Body of pancreas (tissue), 4 donors: Measurements from ENCODE around the gene GSE1. TPM values are rescaled to one million over a fixed set of nuclear protein-coding genes. Genes with fewer than 3 reads are reported as not detected.

ENCODE experiments used
- ATAC-seq: fragments of 150-250 bp; one replicate; pipeline ENCODE4 v1.9.1; 2016
- DNase-seq, 4 donors: peaks; one replicate each; pipeline ENCODE4 v3.0.0-alpha.2; 2019
- H3K27ac ChIP-seq, 4 donors: fragments of 200-600 bp; sonication (generic); 1 replicate in 3 of 4; 2 replicates in 1 of 4; pipeline versions ENCODE4 v1.5.1 to v1.6.1; 2016 to 2019; ENCODE audit warnings: mild to moderate bottlenecking in 1 of 4, mixed read lengths in 1 of 4, moderate library complexity in 1 of 4
- H3K27me3 ChIP-seq, 2 donors: fragments of 200-600 bp; sonication (generic); one replicate each; pipeline ENCODE4 v1.6.0; 2016; ENCODE audit warnings: mild to moderate bottlenecking in 1 of 2
- H3K36me3 ChIP-seq, 2 donors: fragments of 200-600 bp; sonication (generic); replicated peaks in 1 of 2; 2 replicates each; pipeline ENCODE4 v1.5.1; 2016; ENCODE audit warnings: low read depth in 2 of 2; ENCODE audit not compliant: insufficient read depth in 1 of 2
- H3K4me1 ChIP-seq: fragments of 200-600 bp; sonication (generic); one replicate; pipeline ENCODE4 v1.6.0; 2016
- H3K4me3 ChIP-seq, 2 donors: fragments of 200-600 bp; sonication (generic); 1 replicate in 1 of 2; 2 replicates in 1 of 2; pipeline ENCODE4 v1.5.1; 2016 to 2019
- H3K9me3 ChIP-seq, 3 donors: fragments of 200-600 bp; sonication (generic); 1 replicate in 2 of 3; 2 replicates in 1 of 3; pipeline ENCODE4 v1.5.1; 2016
- POLR2A ChIP-seq, 3 donors: fragments of 450-650 bp; IDR thresholded peaks; one replicate each; pipeline ENCODE4 v1.6.1; 2016; ENCODE audit warnings: antibody characterized with exemption in 3 of 3, mild to moderate bottlenecking in 2 of 3
- WGBS, 2 donors: methylation state at CpG; one replicate each; pipeline ENCODE4 v1.1.5; 2017; 5-methylcytosine and 5-hydroxymethylcytosine counted together
- intact Hi-C: fragments of 100-400 bp; cut with DNase I; formaldehyde crosslinking; loops from one replicate; pipeline ENCODE4 v1.15.1; 2023
- total RNA-seq, 2 donors: library from RNA; depleted of rRNA; stranded (reverse); fragments of >200 nt; gene quantifications; one replicate each; pipeline ENCODE4 v1.1.0, GENCODE V29; 2016
- TF ChIP-seq, protein P1 (sequence below), 7 experiments: fragments of 450-650 bp in 4 of 7; fragments of 200-600 bp in 3 of 7; sonication (generic) in 3 of 7; IDR thresholded peaks; one replicate each; pipeline ENCODE4 v1.5.1; 2016 to 2019; ENCODE audit warnings: antibody characterized with exemption in 7 of 7

Gene GSE1
- total RNA-seq, 2 donors from 2014 or later, result 76.5 to 221 TPM

DNA sequence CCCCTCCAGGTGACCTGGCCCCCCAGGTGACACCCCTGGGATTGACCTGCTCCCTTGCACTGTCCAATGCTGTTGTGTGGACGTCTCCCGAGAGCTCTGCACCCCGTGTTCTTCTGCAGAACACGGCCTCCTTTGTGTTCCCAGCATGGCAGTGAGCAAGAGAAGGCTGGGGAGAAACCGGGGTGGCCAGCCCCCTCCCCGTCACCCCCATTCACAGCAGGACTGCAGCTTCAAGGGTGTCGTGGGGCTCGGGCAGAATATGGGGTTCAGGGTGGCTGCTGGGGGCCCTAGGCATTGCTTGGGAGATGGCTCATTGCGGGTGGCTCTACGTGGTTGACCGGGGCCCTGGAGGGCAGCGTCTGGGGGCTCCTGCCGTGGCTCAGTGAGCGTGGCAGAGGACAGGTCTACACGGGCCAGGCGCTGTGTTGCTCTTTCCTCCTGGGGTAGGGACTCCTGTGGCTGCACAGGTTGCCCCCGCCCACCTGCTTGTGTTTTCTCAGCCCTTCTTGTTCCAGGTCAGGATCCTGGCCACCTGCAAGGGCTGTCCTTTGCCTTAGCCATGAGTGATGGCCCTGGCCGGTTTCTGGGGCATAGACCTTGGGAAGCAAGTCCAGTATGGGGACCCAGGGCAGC lies 12.5 kb downstream of the GSE1 start:
- peak overlapping the region in 3 of 4 donors; percentile 60 to 68 (median 66) for H3K27ac ChIP-seq
- 68 to 71% methylated on average over 12 to 18 of the region's 18 CpGs for WGBS, 2 donors
- no peaks in the 10 kb centered on the region for H3K36me3 ChIP-seq
- no peak for ATAC-seq
- intact Hi-C loops, result no loop called here
- H3K4me3 ChIP-seq, result no peak overlapping the region
- TF ChIP-seq, protein P1, sequence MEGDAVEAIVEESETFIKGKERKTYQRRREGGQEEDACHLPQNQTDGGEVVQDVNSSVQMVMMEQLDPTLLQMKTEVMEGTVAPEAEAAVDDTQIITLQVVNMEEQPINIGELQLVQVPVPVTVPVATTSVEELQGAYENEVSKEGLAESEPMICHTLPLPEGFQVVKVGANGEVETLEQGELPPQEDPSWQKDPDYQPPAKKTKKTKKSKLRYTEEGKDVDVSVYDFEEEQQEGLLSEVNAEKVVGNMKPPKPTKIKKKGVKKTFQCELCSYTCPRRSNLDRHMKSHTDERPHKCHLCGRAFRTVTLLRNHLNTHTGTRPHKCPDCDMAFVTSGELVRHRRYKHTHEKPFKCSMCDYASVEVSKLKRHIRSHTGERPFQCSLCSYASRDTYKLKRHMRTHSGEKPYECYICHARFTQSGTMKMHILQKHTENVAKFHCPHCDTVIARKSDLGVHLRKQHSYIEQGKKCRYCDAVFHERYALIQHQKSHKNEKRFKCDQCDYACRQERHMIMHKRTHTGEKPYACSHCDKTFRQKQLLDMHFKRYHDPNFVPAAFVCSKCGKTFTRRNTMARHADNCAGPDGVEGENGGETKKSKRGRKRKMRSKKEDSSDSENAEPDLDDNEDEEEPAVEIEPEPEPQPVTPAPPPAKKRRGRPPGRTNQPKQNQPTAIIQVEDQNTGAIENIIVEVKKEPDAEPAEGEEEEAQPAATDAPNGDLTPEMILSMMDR (IDR thresholded peaks at IDR 0.05), result no peak
- no peak for TF ChIP-seq POLR2A (IDR thresholded peaks at IDR 0.05)
- H3K4me1 ChIP-seq, result peaks cover 82% of the 10 kb centered on the region
- H3K27me3 ChIP-seq, result no peaks in the 10 kb centered on the region
- H3K9me3 ChIP-seq, result no peaks in the 10 kb centered on the region
- DNase-seq, result peak in 2 of 4 donors; percentile 43 to 59

DNA sequence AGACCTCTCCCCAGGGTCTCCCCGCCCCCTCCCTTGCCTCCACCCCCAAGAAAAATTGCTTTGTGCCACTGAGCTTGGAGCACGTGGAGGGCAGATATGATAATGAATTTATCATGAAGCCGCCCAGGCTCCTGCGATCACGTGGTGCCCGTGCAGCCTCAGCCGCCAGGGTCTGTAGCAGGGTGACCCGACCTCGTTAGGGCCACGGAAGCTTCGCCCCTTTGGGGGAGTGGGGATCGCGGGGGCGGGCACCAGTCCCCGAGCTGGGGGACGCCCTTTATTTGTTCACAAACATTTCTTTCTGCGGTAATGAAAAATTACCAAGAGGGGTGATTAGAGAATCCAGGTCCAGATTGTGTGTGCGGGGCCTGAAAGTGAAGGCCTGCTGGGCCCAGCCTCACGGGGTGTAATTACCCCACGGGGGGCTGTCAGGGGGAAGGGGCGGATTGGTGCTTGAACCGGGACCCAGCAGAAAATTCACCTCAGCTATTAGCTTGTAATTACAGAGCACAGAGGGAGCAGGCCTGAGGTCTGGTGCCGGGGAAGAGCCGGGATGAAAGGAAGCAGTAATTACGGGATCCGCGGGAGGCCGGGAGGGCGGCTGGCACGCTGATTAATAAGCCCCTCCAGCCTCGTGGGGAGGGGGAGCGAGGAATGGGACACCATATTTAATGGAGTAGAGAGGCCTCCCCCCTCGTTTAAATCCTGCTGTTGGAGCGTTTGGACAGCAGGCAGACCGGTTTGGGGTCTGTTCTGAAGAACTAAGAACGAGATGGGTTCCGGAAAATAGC lies 13.3 kb downstream of the GSE1 start:
- 10 to 24% methylated on average over 36 to 37 of the region's 37 CpGs for WGBS, 2 donors
- intact Hi-C loops, result no loop called here
- H3K4me3 ChIP-seq, result no peak overlapping the region
- H3K36me3 ChIP-seq, result no peaks in the 10 kb centered on the region
- ATAC-seq (no peak), DNase-seq (peak in 1 of 4 donors; percentile 68)
- H3K27ac ChIP-seq, result peak overlapping the region in 3 of 4 donors; percentile 60 to 68 (median 66)
- TF ChIP-seq, protein P1 (IDR thresholded peaks at IDR 0.05), result no peak
- TF ChIP-seq POLR2A (IDR thresholded peaks at IDR 0.05), result no peak
- H3K9me3 ChIP-seq, result no peaks in the 10 kb centered on the region
- no peaks in the 10 kb centered on the region for H3K27me3 ChIP-seq
- H3K4me1 ChIP-seq, result peaks cover 82% of the 10 kb centered on the region

DNA sequence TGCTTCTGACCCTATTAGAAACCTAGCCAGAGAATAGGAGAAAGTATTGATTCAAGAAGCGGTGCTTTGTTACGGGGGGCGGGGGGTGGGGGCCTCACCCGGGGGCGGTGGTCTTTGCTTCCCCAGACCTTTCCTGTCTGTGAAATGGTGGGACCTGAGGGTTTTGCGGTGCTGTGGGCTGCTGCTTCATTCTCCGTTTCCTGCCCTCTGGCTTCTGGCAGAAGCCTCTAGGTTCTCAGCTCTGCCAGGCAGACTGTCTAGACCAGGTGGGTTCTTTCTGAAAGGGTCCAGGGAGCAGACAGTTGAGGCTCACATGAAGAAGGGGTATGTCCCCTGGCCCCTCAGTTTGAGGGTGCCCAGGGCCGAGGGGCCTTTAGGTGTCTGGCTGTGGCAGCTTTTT lies 14.0 kb downstream of the GSE1 start:
- no peak overlapping the region for H3K4me3 ChIP-seq
- 13 to 16% methylated on average over 7 of the region's 8 CpGs for WGBS, 2 donors
- H3K36me3 ChIP-seq, result no peaks in the 10 kb centered on the region
- H3K4me1 ChIP-seq, result peaks cover 82% of the 10 kb centered on the region
- H3K27ac ChIP-seq, result peak overlapping the region in 3 of 4 donors; percentile 60 to 68 (median 66)
- no peak for TF ChIP-seq POLR2A (IDR thresholded peaks at IDR 0.05)
- TF ChIP-seq, protein P1 (IDR thresholded peaks at IDR 0.05), result no peak
- H3K27me3 ChIP-seq, result no peaks in the 10 kb centered on the region
- DNase-seq (no peak), ATAC-seq (no peak)
- H3K9me3 ChIP-seq, result no peaks in the 10 kb centered on the region
- intact Hi-C loops, result no loop called here

GRCh38 chr16:85627526-85628264 lies 14.6 kb downstream of the GSE1 start:
- peak overlapping the region; percentile 25 to 68 (median 63) for H3K27ac ChIP-seq
- H3K36me3 ChIP-seq, result no peaks in the 10 kb centered on the region
- peaks cover 82% of the 10 kb centered on the region for H3K4me1 ChIP-seq
- DNase-seq (peak in 2 of 4 donors; percentile 38 to 49), ATAC-seq (peak; percentile 47)
- H3K27me3 ChIP-seq, result no peaks in the 10 kb centered on the region
- H3K4me3 ChIP-seq, result no peak overlapping the region
- H3K9me3 ChIP-seq, result no peaks in the 10 kb centered on the region
- 44 to 47% methylated on average over 8 to 30 of the region's 30 CpGs for WGBS, 2 donors
- TF ChIP-seq, protein P1 (IDR thresholded peaks at IDR 0.05), result no peak
- no peak for TF ChIP-seq POLR2A (IDR thresholded peaks at IDR 0.05)
- intact Hi-C loops, result no loop called here
